Hepatic stellate cell (primary cell): ENCODE measurements around the gene BATF.
"Not testable (repeated sequence)": the region's sequence is repeated elsewhere in the genome, so short reads cannot be mapped to it uniquely, and the experiment has no call there.

Experiments
- DNase-seq: peaks from one replicate; pipeline ENCODE4 v3.0.0; 2011; ENCODE audit warnings: low spot score

The BATF gene

GRCh38 chr14:75522224-75522982 lies at the start of gene BATF:
Gene BATF, plus strand, starts transcription at chr14:75522469. Its CDS starts 214 bp downstream, at chr14:75522683.
- no peak for DNase-seq

GRCh38 chr14:75474127-75474526 lies 48.1 kb upstream of the BATF start:
- not testable (repeated sequence) for DNase-seq

- DNase-seq, result no peak
Measured at GRCh38 chr14:75476274-75476995, 45.8 kb upstream of the BATF start.

GRCh38 chr14:75477881-75478280 lies 44.4 kb upstream of the BATF start:
- no peak for DNase-seq

- DNase-seq, result no peak
Measured at GRCh38 chr14:75479770-75480600, 42.3 kb upstream of the BATF start.

GRCh38 chr14:75482366-75482765 lies 39.9 kb upstream of the BATF start:
- no peak for DNase-seq

- DNase-seq, result no peak
Measured at GRCh38 chr14:75484711-75485429, 37.4 kb upstream of the BATF start.

- no peak for DNase-seq
Measured at GRCh38 chr14:75486318-75486717, 36.0 kb upstream of the BATF start.

- no peak for DNase-seq
Measured at GRCh38 chr14:75487155-75487671, 35.1 kb upstream of the BATF start.

- no peak for DNase-seq
Measured at GRCh38 chr14:75489480-75489837, 32.8 kb upstream of the BATF start.

GRCh38 chr14:75491376-75491978 lies 30.8 kb upstream of the BATF start:
- DNase-seq, result no peak

- DNase-seq, result no peak
Measured at GRCh38 chr14:75492832-75493591, 29.3 kb upstream of the BATF start.

GRCh38 chr14:75493592-75494087 lies 28.6 kb upstream of the BATF start:
- DNase-seq, result no peak

- no peak for DNase-seq
Measured at GRCh38 chr14:75494896-75495295, 27.4 kb upstream of the BATF start.

GRCh38 chr14:75495399-75495798 lies 26.9 kb upstream of the BATF start:
- DNase-seq, result no peak

- DNase-seq, result no peak
Measured at GRCh38 chr14:75495882-75496281, 26.4 kb upstream of the BATF start.

GRCh38 chr14:75496755-75497154 lies 25.5 kb upstream of the BATF start:
- no peak for DNase-seq

- DNase-seq, result no peak
Measured at GRCh38 chr14:75497191-75497590, 25.1 kb upstream of the BATF start.

- no peak for DNase-seq
Measured at GRCh38 chr14:75497701-75498100, 24.6 kb upstream of the BATF start.

- DNase-seq, result no peak
Measured at GRCh38 chr14:75499084-75499875, 23.0 kb upstream of the BATF start.
